Mucosa of descending colon (tissue), 3 donors: ENCODE data around the gene IGLL1. TPM values are rescaled to one million over a fixed set of nuclear protein-coding genes. Genes with fewer than 3 reads are reported as not detected.

Experiments
- ATAC-seq: fragments of 200-7000 bp; cut with Tn5 transposase; one replicate; pipeline ENCODE4 v1.9.1; 2020; ENCODE audit warnings: mild to moderate bottlenecking, moderate library complexity
- DNase-seq, 3 donors: peaks; one replicate each; pipeline ENCODE4 v3.0.0-alpha.2; 2020
- H3K36me3 ChIP-seq: fragments of 200-600 bp; one replicate; pipeline ENCODE4 v1.8.0; 2021; ENCODE audit warnings: low read depth, mild to moderate bottlenecking
- H3K4me1 ChIP-seq: fragments of 200-600 bp; one replicate; pipeline ENCODE4 v1.8.0; 2021; ENCODE audit warnings: low read depth, mild to moderate bottlenecking
- H3K4me3 ChIP-seq: fragments of 200-600 bp; one replicate; pipeline ENCODE4 v1.8.0; 2021; ENCODE audit warnings: mild to moderate bottlenecking
- H3K9me3 ChIP-seq: fragments of 200-600 bp; one replicate; pipeline ENCODE4 v1.8.0; 2021; ENCODE audit warnings: mild to moderate bottlenecking
- CTCF ChIP-seq: fragments of 200-600 bp; IDR thresholded peaks from one replicate; pipeline ENCODE4 v1.8.0; 2022; ENCODE audit warnings: antibody characterized with exemption, mild to moderate bottlenecking
- intact Hi-C, 2 donors: fragments of 100-400 bp; cut with DNase I in 1 of 2; cut with micrococcal nuclease in 1 of 2; formaldehyde crosslinking; loops; one replicate each; pipeline versions ENCODE4 v1.11.0 to v1.11.1; 2022; cut with DNase I, micrococcal nuclease
- total RNA-seq, 3 donors: library from RNA; stranded (reverse); fragmentation: NEBNext Ultra II Directional in 2 of 3; extraction: Animal tissue kit (Norgen Biotek cat#: 25700) in 2 of 3; gene quantifications; one replicate each; pipeline versions ENCODE4 v1.2.1 to v1.2.4, GENCODE V29; 2021 to 2023
- donor health status: DM: no; HTN: no; CAD: no; lungs with moderate emphysema.
- donor health status: DM: no; HTN: no; CAD: no.
- donor health status: DM: no; HTN: yes; CAD: no.

The IGLL1 gene
- total RNA-seq, 3 donors from 2014 or later: not detected

GRCh38 chr22:23553438-23553837, 26.7 kb downstream of the IGLL1 start:
- H3K4me3 ChIP-seq: no peak overlapping the region
- ATAC-seq: no peak
- DNase-seq: no peak
- no peak for TF ChIP-seq CTCF
- intact Hi-C loops: no loop called here
- no peaks in the 10 kb centered on the region for H3K4me1 ChIP-seq
- no peaks in the 10 kb centered on the region for H3K9me3 ChIP-seq
- H3K36me3 ChIP-seq: no peaks in the 10 kb centered on the region

- DNase-seq: no peak
- H3K9me3 ChIP-seq: no peaks in the 10 kb centered on the region
- TF ChIP-seq CTCF: no peak
- no peaks in the 10 kb centered on the region for H3K36me3 ChIP-seq
- intact Hi-C loops: no loop called here
- no peak for ATAC-seq
- no peak overlapping the region for H3K4me3 ChIP-seq
- no peaks in the 10 kb centered on the region for H3K4me1 ChIP-seq
Measured at GRCh38 chr22:23552573-23552972, 27.5 kb downstream of the IGLL1 start.

DNA sequence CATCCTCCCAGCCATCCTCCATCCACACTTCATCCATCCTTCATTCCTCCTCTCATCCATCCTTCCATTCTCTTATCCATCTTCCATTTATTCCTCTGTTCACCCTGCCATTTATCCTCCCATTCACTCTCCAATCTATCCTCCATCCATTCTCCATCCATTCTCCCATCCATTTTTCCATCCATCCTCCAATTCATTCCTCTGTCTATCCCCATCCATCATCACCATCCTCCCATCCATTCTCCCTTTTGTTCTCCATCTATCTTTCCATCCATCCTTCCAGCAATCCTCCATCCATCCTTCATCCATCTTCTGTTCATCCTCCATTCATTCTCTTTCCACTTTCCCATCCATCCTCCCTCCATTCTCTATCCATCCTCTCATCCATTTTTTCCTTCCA, 28.7 kb downstream of the IGLL1 start:
- no peak for TF ChIP-seq CTCF
- intact Hi-C loops: no loop called here
- no peak overlapping the region for H3K4me3 ChIP-seq
- H3K4me1 ChIP-seq: no peaks in the 10 kb centered on the region
- DNase-seq (no peak), ATAC-seq (no peak)
- H3K9me3 ChIP-seq: peaks cover 6% of the 10 kb centered on the region
- H3K36me3 ChIP-seq: no peaks in the 10 kb centered on the region

DNA sequence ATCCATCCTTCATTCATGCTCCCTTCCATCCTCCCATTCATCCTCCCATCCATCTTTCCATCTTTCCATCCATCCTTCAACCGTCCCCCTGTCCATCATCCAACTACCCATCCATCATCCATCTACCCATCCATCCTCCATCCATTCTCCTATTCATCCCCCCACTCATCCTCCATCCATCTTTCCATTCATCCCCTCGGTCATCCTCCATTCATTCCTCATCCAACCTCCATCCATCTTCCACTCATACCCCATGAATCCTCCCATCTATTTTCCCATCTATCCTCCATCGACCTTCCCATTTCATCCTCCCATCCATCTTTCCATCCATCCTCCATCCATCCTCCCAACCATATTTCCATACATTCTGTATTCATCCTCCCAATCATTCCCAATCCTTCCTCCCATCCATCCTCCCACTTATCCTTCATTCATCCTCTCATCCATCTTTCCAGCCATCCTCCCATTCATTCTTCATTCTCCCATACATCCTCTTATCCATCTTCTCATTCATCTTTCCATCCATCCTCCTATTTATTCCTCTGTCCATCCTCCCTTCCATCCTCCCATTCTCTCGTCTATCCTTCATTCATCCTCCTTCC, 29.9 kb downstream of the IGLL1 start:
- DNase-seq: no peak
- intact Hi-C loops: no loop called here
- no peak for ATAC-seq
- no peak overlapping the region for H3K4me3 ChIP-seq
- no peaks in the 10 kb centered on the region for H3K4me1 ChIP-seq
- no peak for TF ChIP-seq CTCF
- H3K9me3 ChIP-seq: peaks cover 6% of the 10 kb centered on the region
- H3K36me3 ChIP-seq: no peaks in the 10 kb centered on the region

DNA sequence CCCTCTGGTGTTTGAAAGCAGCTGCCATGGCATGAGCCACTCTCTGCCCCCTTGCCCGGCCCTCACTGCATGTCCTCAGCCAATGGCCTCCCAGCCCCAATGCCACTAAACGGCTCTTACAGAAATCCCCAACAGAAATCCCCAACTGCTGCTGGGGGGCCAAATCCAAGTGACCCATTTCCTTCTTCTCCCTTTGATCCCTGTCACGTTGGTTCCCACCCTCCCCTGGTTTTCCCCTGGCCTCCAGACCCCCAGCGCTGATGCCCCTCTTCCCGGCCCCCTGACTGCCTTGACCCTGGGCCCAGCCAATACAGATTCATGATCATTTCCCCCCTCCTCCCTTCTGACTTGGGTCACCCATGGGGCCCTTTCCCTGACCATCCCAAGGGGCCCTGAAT, 30.9 kb downstream of the IGLL1 start:
- no peak for ATAC-seq
- no peaks in the 10 kb centered on the region for H3K36me3 ChIP-seq
- intact Hi-C loops: loop anchor here in 1 of 2 donors (10.0 kb wide), 1 partner anchor 296 kb away; no protein-coding TSS in a partner anchor
- no peak for DNase-seq
- H3K4me3 ChIP-seq: no peak overlapping the region
- peaks cover 6% of the 10 kb centered on the region for H3K9me3 ChIP-seq
- H3K4me1 ChIP-seq: no peaks in the 10 kb centered on the region
- TF ChIP-seq CTCF: no peak
